ENCODE data around the gene SRRM3. TPM values are rescaled to one million over a fixed set of nuclear protein-coding genes. Genes with fewer than 3 reads are reported as not detected.

Gene SRRM3
- total RNA-seq, 1 donor from 2014 or later = 2.2 TPM

- DNase-seq (ENCODE audit: low spot score) = peak; percentile 28
- H3K9ac ChIP-seq = no peak overlapping the region
- no peak overlapping the region for H3K4me3 ChIP-seq
- H3K4me1 ChIP-seq = peaks cover 10% of the 10 kb centered on the region
- H3K4me1 Mint-ChIP-seq = peaks cover 19% of the 10 kb centered on the region
- no peak for TF ChIP-seq EZH2phosphoT487 (IDR thresholded peaks at IDR 0.05)
- TF ChIP-seq CTCF (IDR thresholded peaks at IDR 0.05) = peak; percentile 18
- no peak overlapping the region for H3K4me2 ChIP-seq
- no peaks in the 10 kb centered on the region for H3K9me3 Mint-ChIP-seq
- peak overlapping the region; percentile 55 for H3K4me3 Mint-ChIP-seq
- H3K9me3 ChIP-seq (ENCODE audit: low read depth) = no peaks in the 10 kb centered on the region
- peaks cover 10% of the 10 kb centered on the region for H3K27me3 Mint-ChIP-seq (ENCODE audit: insufficient read depth, low read depth)
- peak overlapping the region; percentile 46 for H3K27ac Mint-ChIP-seq
- no peaks in the 10 kb centered on the region for H4K20me1 ChIP-seq (ENCODE audit: low read depth)
- H3K36me3 Mint-ChIP-seq = peaks cover 2% of the 10 kb centered on the region
- H3F3A ChIP-seq (ENCODE audit: low read depth) = peaks cover 20% of the 10 kb centered on the region
- H2AFZ ChIP-seq (replicated peaks) = no peak overlapping the region
- H3K27me3 ChIP-seq = no peaks in the 10 kb centered on the region
- no peaks in the 10 kb centered on the region for H3K36me3 ChIP-seq
- H3K27ac ChIP-seq = no peak overlapping the region
- H3K79me2 ChIP-seq (ENCODE audit: low read depth) = no peaks in the 10 kb centered on the region
These were observed 56.3 kb downstream of the SRRM3 start for GRCh38 chr7:76257973-76258372.

DNA sequence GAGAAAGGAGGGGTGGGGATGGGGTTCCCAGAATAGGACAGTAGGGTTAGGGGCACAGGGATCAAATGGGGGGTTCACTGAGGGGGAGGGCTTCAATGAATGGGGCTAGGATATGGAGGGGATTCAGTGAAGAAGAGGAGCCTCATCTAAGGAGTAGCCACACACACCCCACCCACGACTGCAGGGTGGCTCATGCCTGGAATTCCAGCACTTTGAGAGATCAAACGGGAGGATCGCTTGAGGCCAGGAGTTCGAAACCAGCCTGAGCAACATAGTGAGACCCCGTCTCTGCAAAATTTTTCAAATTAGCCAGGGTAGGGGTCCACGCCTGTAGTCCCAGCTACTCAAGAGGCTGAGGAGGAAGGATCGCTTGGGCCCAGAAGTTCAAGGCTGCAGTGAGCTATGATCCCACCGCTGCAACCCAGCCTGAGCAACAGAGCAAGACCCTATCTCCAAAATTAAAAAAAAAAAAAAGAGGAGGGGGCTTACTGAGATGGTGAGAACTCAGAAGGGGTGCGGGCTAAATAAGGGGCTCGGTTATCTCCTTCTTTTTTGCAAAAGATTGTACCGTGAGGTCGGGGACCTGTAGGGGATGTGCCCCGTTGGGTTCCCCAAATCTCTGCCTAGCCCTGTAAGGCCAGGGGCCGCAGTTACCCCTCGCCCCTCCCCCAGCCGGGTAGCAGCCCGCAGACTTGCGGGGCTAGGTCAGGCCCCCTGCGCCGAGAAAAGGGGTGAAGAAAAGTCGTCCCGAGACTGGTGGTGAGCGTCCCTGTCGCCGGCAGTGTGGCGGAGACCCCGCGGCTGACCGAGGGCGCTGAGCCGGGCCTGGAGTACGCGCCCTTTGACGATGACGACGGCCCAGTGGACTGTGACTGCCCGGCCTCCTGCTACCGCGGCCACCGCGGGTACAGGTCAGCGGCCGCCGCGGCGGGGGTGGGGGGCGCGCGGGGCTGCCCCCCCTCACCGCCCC, 57.7 kb downstream of the SRRM3 start:
- H3K4me3 Mint-ChIP-seq = peak overlapping the region; percentile 78
- H2AFZ ChIP-seq (replicated peaks) = peak overlapping the region; percentile 87
- peak; percentile 76 for DNase-seq (ENCODE audit: low spot score)

GRCh38 chr7:76260171-76260703, 58.5 kb downstream of the SRRM3 start:
- DNase-seq (ENCODE audit: low spot score) = peak; percentile 97
- Mint-ChIP-seq H3K36me3 (peaks cover 2% of the 10 kb centered on the region), H3K27ac (no peak overlapping the region), H3K4me3 (peak overlapping the region; percentile 78), H3K9me3 (no peaks in the 10 kb centered on the region), H3K4me1 (peaks cover 22% of the 10 kb centered on the region), H3K27me3 (ENCODE audit: insufficient read depth, low read depth) (peaks cover 10% of the 10 kb centered on the region)
- H3K4me1 ChIP-seq = peaks cover 10% of the 10 kb centered on the region
- H3K9ac ChIP-seq = peak overlapping the region; percentile 78
- no peaks in the 10 kb centered on the region for H3K36me3 ChIP-seq
- H3F3A ChIP-seq (ENCODE audit: low read depth) = peaks cover 24% of the 10 kb centered on the region
- H4K20me1 ChIP-seq (ENCODE audit: low read depth) = no peaks in the 10 kb centered on the region
- H2AFZ ChIP-seq (replicated peaks) = peak overlapping the region; percentile 87
- H3K27ac ChIP-seq = peak overlapping the region; percentile 67
- H3K9me3 ChIP-seq (ENCODE audit: low read depth) = no peaks in the 10 kb centered on the region
- TF ChIP-seq EZH2phosphoT487 (IDR thresholded peaks at IDR 0.05) = no peak
- no peak for TF ChIP-seq CTCF (IDR thresholded peaks at IDR 0.05)
- no peak for TF ChIP-seq EZH2 (IDR thresholded peaks at IDR 0.05)
- no peaks in the 10 kb centered on the region for H3K79me2 ChIP-seq (ENCODE audit: low read depth)
- peak overlapping the region; percentile 100 for H3K4me2 ChIP-seq
- H3K27me3 ChIP-seq = no peaks in the 10 kb centered on the region
- peak overlapping the region; percentile 88 for H3K4me3 ChIP-seq

More for the DNA sequence above, 57.7 kb downstream of the SRRM3 start:
- H3K36me3 ChIP-seq = no peaks in the 10 kb centered on the region
- peak overlapping the region; percentile 100 for H3K4me2 ChIP-seq
- TF ChIP-seq EZH2phosphoT487 (IDR thresholded peaks at IDR 0.05) = no peak
- TF ChIP-seq EZH2 (IDR thresholded peaks at IDR 0.05) = no peak
- peak; percentile 8 for TF ChIP-seq CTCF (IDR thresholded peaks at IDR 0.05)
- H3F3A ChIP-seq (ENCODE audit: low read depth) = peaks cover 20% of the 10 kb centered on the region
- peak overlapping the region; percentile 67 for H3K27ac ChIP-seq
- H3K9me3 ChIP-seq (ENCODE audit: low read depth) = no peaks in the 10 kb centered on the region
- H3K9ac ChIP-seq = peak overlapping the region; percentile 78
- Mint-ChIP-seq H3K36me3 (peaks cover 2% of the 10 kb centered on the region), H3K4me1 (peaks cover 22% of the 10 kb centered on the region), H3K27me3 (ENCODE audit: insufficient read depth, low read depth) (peaks cover 10% of the 10 kb centered on the region), H3K9me3 (no peaks in the 10 kb centered on the region), H3K27ac (no peak overlapping the region)
- no peaks in the 10 kb centered on the region for H4K20me1 ChIP-seq (ENCODE audit: low read depth)
- H3K27me3 ChIP-seq = no peaks in the 10 kb centered on the region
- H3K4me3 ChIP-seq = peak overlapping the region; percentile 88
- H3K4me1 ChIP-seq = peaks cover 10% of the 10 kb centered on the region
- no peaks in the 10 kb centered on the region for H3K79me2 ChIP-seq (ENCODE audit: low read depth)
